ENCODE data around the gene SH2D1A.
"Not testable (repeated sequence)": the region's sequence is repeated elsewhere in the genome, so short reads cannot be mapped to it uniquely, and the experiment has no call there.

The SH2D1A gene

GRCh38 chrX:124332481-124333424, 13.6 kb upstream of the SH2D1A start, which contains the start of gene TEX13D:
Gene TEX13D, plus strand, starts transcription at chrX:124332660. Its CDS starts 258 bp downstream, at chrX:124332918.
- no peak for DNase-seq
- Histone ChIP-seq H3K4me3 (ENCODE audit: low read depth, low read length) (no peak within 1 kb of the TSS), H3K36me3 (replicated peaks) (no peaks in the 10 kb centered on the region), H3K27ac (no peak within 1 kb of the TSS), H3K27me3 (replicated peaks) (no peaks in the 10 kb centered on the region)
- in situ Hi-C loops (cut with HindIII; ENCODE audit: low pct_ligation_motif_present, low sequenced_read_pairs), result no loop called here
- TF ChIP-seq CTCF (IDR thresholded peaks at IDR 0.05; ENCODE audit: low read depth, low read length, missing control alignments), result no peak

DNA sequence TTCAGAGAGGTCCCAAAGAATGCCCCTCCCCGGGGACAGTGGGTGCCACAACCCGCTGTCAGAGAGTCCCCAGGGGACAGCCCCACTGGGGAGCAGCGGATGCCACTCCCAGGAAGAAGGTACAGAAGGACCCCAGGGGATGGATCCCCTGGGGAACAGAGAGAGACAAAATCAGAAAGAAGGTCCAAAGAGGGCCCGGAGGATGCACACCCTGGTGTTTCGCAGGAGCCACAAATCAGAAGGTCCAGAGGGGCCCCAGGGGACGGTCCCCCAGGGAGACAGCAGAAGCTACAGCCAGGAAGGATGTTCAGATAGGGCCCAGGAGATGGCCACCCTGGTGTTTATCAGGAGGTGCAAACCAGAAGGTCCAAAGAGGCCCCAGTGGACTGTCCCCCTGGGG, 12.5 kb upstream of the SH2D1A start:
- in situ Hi-C loops (cut with HindIII; ENCODE audit: low pct_ligation_motif_present, low sequenced_read_pairs), result no loop called here

GRCh38 chrX:124334555-124334954, 11.8 kb upstream of the SH2D1A start:
- H3K27ac ChIP-seq; H3K27me3 ChIP-seq (replicated peaks); H3K4me3 ChIP-seq (ENCODE audit: low read depth, low read length); in situ Hi-C loops (cut with HindIII; ENCODE audit: low pct_ligation_motif_present, low sequenced_read_pairs); DNase-seq; H3K36me3 ChIP-seq (replicated peaks): not testable (repeated sequence)

More for the DNA sequence above, 12.5 kb upstream of the SH2D1A start:
- TF ChIP-seq CTCF (IDR thresholded peaks at IDR 0.05; ENCODE audit: low read depth, low read length, missing control alignments), result no peak
- Histone ChIP-seq H3K27me3 (replicated peaks) (no peaks in the 10 kb centered on the region), H3K27ac (no peak overlapping the region), H3K4me3 (ENCODE audit: low read depth, low read length) (no peak overlapping the region), H3K36me3 (replicated peaks) (no peaks in the 10 kb centered on the region)
- no peak for DNase-seq

DNA sequence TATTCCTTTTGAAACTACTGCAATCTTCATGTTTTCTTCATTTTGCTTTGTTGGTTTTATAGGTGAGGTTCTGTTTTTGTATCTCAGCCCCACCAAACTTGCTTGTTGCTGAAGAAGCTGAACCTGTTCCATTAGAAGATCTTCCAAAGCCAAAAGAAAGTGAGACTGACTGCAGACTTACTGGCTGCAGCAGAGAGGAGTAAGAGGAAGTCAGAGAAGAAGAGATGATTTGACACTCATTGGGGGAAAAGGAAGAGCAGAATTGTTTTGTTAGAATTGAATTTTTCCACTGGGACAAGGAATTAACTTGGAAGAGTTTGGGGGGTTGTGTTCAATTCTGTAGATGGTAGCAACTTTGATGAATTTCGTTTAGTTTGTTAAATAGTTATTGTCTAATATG, 10.8 kb upstream of the SH2D1A start:
- in situ Hi-C loops (cut with HindIII; ENCODE audit: low pct_ligation_motif_present, low sequenced_read_pairs), result no loop called here
- Histone ChIP-seq H3K27ac (no peak overlapping the region), H3K36me3 (replicated peaks) (no peaks in the 10 kb centered on the region), H3K27me3 (replicated peaks) (no peaks in the 10 kb centered on the region), H3K4me3 (ENCODE audit: low read depth, low read length) (no peak overlapping the region)
- TF ChIP-seq CTCF (IDR thresholded peaks at IDR 0.05; ENCODE audit: low read depth, low read length, missing control alignments), result no peak
- DNase-seq, result no peak

- Histone ChIP-seq H3K27ac (no peak overlapping the region), H3K27me3 (replicated peaks) (no peaks in the 10 kb centered on the region), H3K36me3 (replicated peaks) (no peaks in the 10 kb centered on the region), H3K4me3 (ENCODE audit: low read depth, low read length) (no peak overlapping the region)
- TF ChIP-seq CTCF (IDR thresholded peaks at IDR 0.05; ENCODE audit: low read depth, low read length, missing control alignments), result no peak
- DNase-seq, result no peak
- in situ Hi-C loops (cut with HindIII; ENCODE audit: low pct_ligation_motif_present, low sequenced_read_pairs), result no loop called here
Observed at GRCh38 chrX:124337916-124338315, 8.4 kb upstream of the SH2D1A start.

- H3K4me3 ChIP-seq (ENCODE audit: low read depth, low read length), result no peak overlapping the region
- no peak for TF ChIP-seq CTCF (IDR thresholded peaks at IDR 0.05; ENCODE audit: low read depth, low read length, missing control alignments)
- in situ Hi-C loops (cut with HindIII; ENCODE audit: low pct_ligation_motif_present, low sequenced_read_pairs), result no loop called here
- DNase-seq, result no peak
- H3K27ac ChIP-seq, result no peak overlapping the region
- H3K36me3 ChIP-seq (replicated peaks), result no peaks in the 10 kb centered on the region
- H3K27me3 ChIP-seq (replicated peaks), result no peaks in the 10 kb centered on the region
Observed at GRCh38 chrX:124338733-124339514, 7.4 kb upstream of the SH2D1A start.

Measured in brain microvascular endothelial cell (primary cell).